Activated naive CD4-positive, alpha-beta T cell treated with anti-CD3 and anti-CD28 coated beads, Interleukin-2, amount 10 ng/mL, durations not matched to agents 7 days and 5 days (primary cell): ENCODE data around the gene NPAT.

Source experiments
- CTCF ChIA-PET: fragments of 350-600 bp; sonication (Branson Sonifier 250); formaldehyde crosslinking; loops from one replicate; lab custom pipeline; 2021; ENCODE audit warnings: antibody characterized with exemption; lab: Charles Lee
- DNase-seq: peaks from one replicate; pipeline ENCODE4 v3.0.0-alpha.2; 2020
- H3K27ac Mint-ChIP-seq: one replicate; pipeline ENCODE4 v1.8.0; 2021; ENCODE audit warnings: mild to moderate bottlenecking, moderate library complexity, mixed read lengths
- H3K27me3 Mint-ChIP-seq: one replicate; pipeline ENCODE4 v1.8.0; 2021; ENCODE audit warnings: mild to moderate bottlenecking, mixed read lengths
- H3K36me3 Mint-ChIP-seq: one replicate; pipeline ENCODE4 v1.8.0; 2021; ENCODE audit warnings: mixed read lengths
- H3K4me1 Mint-ChIP-seq: one replicate; pipeline ENCODE4 v1.8.0; 2021; ENCODE audit warnings: mixed read lengths
- H3K4me3 Mint-ChIP-seq: one replicate; pipeline ENCODE4 v1.8.0; 2021; ENCODE audit warnings: mild to moderate bottlenecking, moderate library complexity, mixed read lengths
- H3K9me3 Mint-ChIP-seq: one replicate; pipeline ENCODE4 v1.8.0; 2021; ENCODE audit warnings: mixed read lengths

NPAT gene

DNA sequence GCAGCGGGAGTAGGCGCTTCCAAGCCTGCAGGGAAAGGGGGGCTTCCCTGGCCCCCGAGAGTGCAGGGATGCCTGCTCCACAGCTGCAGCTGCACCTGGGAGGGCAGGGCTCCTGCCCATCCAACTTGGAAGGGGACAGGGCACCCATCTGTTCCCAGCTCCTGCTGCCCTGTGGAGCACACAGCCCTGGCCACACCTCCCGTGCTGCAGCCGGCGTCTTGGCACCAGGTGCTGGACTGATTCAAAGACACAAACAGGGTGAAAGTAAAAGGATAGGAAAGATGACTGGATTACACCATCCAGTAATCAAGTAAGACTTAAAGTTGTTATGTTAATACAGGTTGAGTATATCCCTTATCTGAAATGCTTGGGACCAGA, 14.8 kb downstream of the NPAT start:
- Mint-ChIP-seq H3K9me3 (peaks cover 35% of the 10 kb centered on the region), H3K36me3 (peaks cover 93% of the 10 kb centered on the region), H3K27me3 (no peaks in the 10 kb centered on the region), H3K4me1 (peaks cover 15% of the 10 kb centered on the region), H3K4me3 (no peak overlapping the region), H3K27ac (no peak overlapping the region)
- DNase-seq: no peak
- CTCF ChIA-PET: interaction anchor here (0.9 kb wide), 1 partner anchor 11 kb away, joined by 4 read pairs; no protein-coding TSS in a partner anchor

DNA sequence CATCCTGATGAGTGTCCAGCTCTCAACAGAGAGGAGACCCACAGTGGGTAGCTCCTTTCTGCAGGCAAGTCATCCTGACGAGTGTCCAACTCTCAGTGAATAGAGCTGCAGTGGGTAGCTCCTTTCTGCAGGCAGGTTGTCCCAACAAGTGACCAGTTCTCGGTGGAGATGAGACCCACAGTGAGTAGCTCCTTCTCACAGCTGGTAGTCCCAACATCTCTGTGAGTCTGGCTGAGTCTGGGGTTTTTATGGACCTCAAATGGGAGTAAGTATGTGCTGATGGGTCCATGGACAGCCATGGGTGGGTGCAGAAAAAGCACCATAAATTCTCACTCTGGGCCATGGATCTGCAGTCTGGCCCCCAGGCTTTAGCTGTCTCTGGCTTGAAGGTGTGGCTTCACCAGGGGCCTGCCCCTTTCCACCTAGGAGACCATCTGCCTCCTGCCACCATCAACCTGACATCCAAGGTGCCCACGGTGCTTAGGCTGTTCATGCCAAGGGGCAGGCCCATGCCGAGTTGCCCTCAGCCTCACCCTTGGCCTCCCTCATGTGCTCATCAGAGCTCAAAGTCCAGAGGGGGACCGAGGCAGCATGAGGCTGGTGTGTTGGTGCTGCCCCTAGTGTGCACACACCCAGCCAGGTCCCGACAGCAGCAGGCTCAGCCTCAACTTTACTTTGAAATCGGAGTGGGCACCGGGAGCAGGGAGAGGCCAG, 15.3 kb downstream of the NPAT start:
- Mint-ChIP-seq H3K9me3 (peaks cover 35% of the 10 kb centered on the region), H3K4me1 (peaks cover 11% of the 10 kb centered on the region), H3K36me3 (peaks cover 93% of the 10 kb centered on the region), H3K27me3 (no peaks in the 10 kb centered on the region), H3K4me3 (no peak overlapping the region), H3K27ac (no peak overlapping the region)
- CTCF ChIA-PET: interaction anchor here (0.9 to 1.1 kb wide), 3 partner anchors 8 to 13 kb away, joined by 3 to 4 read pairs (median 3); no protein-coding TSS in a partner anchor
- no peak for DNase-seq

DNA sequence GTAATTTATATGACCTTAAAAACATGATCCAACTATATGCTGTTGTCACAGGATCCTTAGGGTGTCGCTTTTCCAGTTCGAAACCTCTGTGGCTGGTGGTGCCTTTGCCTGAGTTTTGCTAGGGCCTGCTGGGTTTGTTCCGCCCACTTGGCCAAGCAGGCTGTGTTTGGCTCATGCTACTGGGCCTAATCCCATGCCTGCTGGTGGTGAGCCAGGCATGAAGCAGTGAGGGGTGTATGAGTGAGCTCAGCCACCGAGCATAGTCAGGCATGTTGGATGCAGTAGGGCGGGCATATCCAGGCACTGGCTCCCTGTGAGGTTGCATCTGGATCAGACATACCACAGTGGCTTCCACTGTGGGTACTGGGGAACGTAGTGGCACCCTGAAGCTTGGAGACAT, 16.3 kb downstream of the NPAT start:
- H3K4me1 Mint-ChIP-seq: peaks cover 10% of the 10 kb centered on the region

DNA sequence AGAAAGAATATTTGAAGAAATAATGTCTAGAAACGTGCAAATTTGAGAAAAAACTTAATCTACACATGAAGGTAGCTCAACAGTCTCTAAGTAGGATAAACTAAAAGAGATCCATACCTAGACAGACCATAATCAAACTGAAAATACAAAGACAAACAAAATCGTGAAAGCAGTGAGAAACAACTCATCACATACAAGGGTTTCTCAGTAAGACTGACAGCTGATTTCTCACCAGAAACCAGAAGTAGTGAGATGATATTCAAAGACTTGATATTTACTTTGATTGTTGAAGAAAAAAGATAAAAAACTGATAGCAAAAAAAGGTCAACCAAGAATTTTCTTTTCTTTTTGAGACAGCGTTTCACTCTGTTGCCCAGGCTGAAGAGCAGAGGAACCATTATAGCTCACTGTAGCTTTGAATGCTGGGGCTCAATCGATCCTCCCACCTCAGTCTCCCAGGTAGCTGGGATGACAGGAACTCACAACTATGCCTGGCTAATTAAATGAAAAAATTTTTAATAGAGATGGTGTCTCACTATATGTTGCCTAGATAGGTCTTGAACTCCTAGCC, 17.4 kb downstream of the NPAT start:
- CTCF ChIA-PET: interaction anchor here (1.0 kb wide), 1 partner anchor 10 kb away, joined by 3 read pairs; no protein-coding TSS in a partner anchor
- H3K4me3 Mint-ChIP-seq: no peak overlapping the region

More for the DNA sequence above, 16.3 kb downstream of the NPAT start:
- CTCF ChIA-PET: interaction anchor here (1.0 to 1.1 kb wide), 2 partner anchors 9 to 14 kb away, joined by 3 read pairs; no protein-coding TSS in a partner anchor
- H3K9me3 Mint-ChIP-seq: peaks cover 35% of the 10 kb centered on the region
- H3K4me3 Mint-ChIP-seq: no peak overlapping the region
- no peak for DNase-seq
- H3K27me3 Mint-ChIP-seq: no peaks in the 10 kb centered on the region
- H3K27ac Mint-ChIP-seq: no peak overlapping the region
- peaks cover 85% of the 10 kb centered on the region for H3K36me3 Mint-ChIP-seq

DNA sequence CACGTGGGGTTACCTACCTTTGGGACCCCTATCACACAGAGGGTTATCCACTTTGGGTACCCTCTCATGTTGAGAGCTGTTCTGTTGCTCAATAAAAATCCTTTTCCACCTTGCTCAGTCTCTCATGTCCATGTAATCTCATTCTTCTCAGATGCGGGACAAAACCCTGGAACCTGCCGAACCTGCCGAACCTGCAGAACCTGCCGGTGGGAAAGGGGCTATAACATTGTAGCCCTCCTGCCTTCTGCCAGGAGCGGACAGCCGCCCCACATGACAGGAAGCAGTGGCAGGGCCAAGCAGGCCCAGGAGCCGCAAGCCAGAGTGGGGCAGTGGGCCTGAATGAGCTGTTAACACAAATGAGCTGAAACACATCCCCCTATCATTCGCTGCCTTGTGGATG, 18.1 kb downstream of the NPAT start:
- Mint-ChIP-seq H3K4me3 (no peak overlapping the region), H3K27me3 (no peaks in the 10 kb centered on the region), H3K36me3 (peaks cover 78% of the 10 kb centered on the region), H3K4me1 (peaks cover 18% of the 10 kb centered on the region), H3K27ac (no peak overlapping the region), H3K9me3 (peaks cover 31% of the 10 kb centered on the region)
- no peak for DNase-seq
- CTCF ChIA-PET: interaction anchor here (1.0 kb wide), 1 partner anchor 11 kb away, joined by 3 read pairs; no protein-coding TSS in a partner anchor

More for the DNA sequence above, 17.4 kb downstream of the NPAT start:
- H3K9me3 Mint-ChIP-seq: peaks cover 31% of the 10 kb centered on the region
- DNase-seq: no peak
- peak overlapping the region; percentile 67 for H3K27ac Mint-ChIP-seq
- H3K27me3 Mint-ChIP-seq: no peaks in the 10 kb centered on the region
- H3K4me1 Mint-ChIP-seq: peaks cover 14% of the 10 kb centered on the region
- peaks cover 79% of the 10 kb centered on the region for H3K36me3 Mint-ChIP-seq

DNA sequence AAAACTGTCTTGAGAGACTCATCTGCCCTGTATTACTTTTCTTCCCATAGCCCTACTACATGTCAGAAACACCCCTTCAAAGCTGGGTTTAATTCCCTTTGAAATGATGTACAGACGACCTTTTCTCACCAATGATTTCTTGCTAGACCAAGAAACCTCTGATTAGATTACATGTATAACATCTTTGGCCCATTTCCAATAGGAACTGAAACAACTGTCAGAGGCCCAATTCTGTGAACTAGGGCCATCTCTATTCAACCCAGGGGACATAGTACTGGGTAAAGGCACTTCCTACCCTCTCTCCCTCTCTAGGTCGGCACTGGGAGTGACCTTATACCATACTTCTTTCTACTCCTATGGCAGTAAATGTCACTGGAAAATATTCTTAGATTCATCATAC, 19.4 kb downstream of the NPAT start:
- DNase-seq: no peak
- CTCF ChIA-PET: no interaction called here
- Mint-ChIP-seq H3K27me3 (no peaks in the 10 kb centered on the region), H3K27ac (no peak overlapping the region), H3K4me1 (peaks cover 26% of the 10 kb centered on the region), H3K36me3 (peaks cover 77% of the 10 kb centered on the region), H3K4me3 (no peak overlapping the region), H3K9me3 (peaks cover 26% of the 10 kb centered on the region)

DNA sequence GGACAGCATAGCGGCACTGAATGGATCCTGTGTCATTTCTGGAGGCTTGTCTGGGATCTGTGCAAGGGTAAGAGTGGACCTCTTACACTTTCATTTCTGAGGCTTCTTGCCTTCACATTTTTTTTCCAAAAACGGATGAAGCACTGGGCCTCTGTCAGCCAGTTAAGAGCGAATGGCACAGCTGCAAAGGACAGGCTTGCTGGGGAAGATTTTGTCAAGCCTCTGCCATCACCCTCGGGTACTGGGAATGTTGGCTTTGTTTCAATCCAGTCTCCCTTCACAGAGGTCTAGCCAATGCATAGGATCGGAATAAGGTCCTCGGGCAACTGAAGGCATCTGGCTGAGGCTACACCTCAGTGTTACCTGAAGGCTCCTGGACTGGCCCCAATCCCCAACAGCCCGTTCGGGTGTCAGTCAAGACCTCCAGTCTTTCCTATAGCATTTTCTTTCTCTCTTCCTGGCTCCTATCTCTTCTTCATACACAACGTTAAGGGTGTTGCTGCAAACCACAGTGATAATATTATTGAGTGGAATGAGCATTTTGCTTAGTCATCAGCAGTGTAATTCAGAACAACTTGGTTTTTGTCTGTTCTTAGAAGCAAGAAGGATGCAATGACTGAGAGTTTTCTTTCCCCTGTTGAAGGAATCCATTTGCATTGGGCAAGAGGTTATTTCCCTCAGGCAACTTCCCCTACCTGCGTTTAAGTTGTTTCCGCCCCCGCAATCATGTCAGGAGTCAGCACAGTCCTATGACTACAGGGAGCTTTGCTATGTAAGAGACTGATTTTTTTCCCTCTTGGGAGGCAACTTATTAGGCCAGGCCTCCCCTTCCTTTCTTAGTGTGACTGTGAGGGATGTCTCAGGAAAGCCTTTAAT, 22.8 kb downstream of the NPAT start:
- H3K9me3 Mint-ChIP-seq: peaks cover 8% of the 10 kb centered on the region
- CTCF ChIA-PET: no interaction called here
- peak; percentile 29 for DNase-seq
- H3K27me3 Mint-ChIP-seq: no peaks in the 10 kb centered on the region
- H3K4me1 Mint-ChIP-seq: peaks cover 36% of the 10 kb centered on the region
- peak overlapping the region; percentile 56 for H3K27ac Mint-ChIP-seq
- H3K36me3 Mint-ChIP-seq: peaks cover 71% of the 10 kb centered on the region
- H3K4me3 Mint-ChIP-seq: no peak overlapping the region

DNA sequence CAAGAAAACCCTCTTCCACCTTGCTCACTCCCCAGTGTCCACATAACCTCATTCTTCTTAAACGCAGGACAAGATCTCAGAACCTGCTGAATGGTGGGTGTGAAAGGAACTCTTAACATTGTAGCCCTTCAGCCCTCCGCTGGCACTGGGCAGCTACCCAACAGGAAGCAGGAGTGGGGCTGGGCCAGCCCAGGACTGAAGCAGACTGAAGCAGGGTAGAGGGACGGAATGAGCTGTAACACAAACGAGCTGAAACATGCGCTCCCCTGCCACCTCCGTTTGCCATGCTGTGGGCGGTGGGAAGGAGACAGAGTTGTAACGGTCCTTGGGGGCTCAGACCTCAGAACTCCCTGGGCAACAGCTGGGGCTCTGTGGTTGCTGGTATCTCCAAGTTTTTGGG, 23.6 kb downstream of the NPAT start:
- Mint-ChIP-seq H3K4me3 (no peak overlapping the region), H3K9me3 (peaks cover 2% of the 10 kb centered on the region), H3K4me1 (peaks cover 35% of the 10 kb centered on the region), H3K27ac (no peak overlapping the region), H3K27me3 (no peaks in the 10 kb centered on the region), H3K36me3 (peaks cover 64% of the 10 kb centered on the region)
- DNase-seq: no peak
- CTCF ChIA-PET: no interaction called here

DNA sequence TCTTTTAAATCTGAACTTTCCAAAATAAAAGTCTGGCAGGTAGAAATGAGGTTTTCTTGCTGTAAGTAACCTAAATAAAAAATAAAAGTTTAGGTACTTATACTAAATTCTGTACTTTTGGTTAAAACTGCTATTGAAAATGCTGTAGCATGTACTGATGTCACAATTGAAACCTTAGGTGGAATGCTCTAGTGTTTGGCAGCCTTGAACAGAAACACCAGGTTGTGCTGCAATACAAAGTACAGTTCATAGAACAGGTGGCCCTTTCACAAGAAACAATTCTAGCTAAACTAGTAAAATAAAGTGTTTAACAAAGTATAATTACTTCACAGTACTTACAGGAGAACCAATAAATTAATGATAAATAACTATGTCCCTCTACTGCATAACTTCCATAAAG, 25.1 kb downstream of the NPAT start:
- no peak overlapping the region for H3K27ac Mint-ChIP-seq
- no peaks in the 10 kb centered on the region for H3K9me3 Mint-ChIP-seq
- no peak overlapping the region for H3K4me3 Mint-ChIP-seq
- CTCF ChIA-PET: no interaction called here
- peaks cover 33% of the 10 kb centered on the region for H3K4me1 Mint-ChIP-seq
- DNase-seq: no peak
- H3K36me3 Mint-ChIP-seq: peaks cover 52% of the 10 kb centered on the region
- no peaks in the 10 kb centered on the region for H3K27me3 Mint-ChIP-seq

DNA sequence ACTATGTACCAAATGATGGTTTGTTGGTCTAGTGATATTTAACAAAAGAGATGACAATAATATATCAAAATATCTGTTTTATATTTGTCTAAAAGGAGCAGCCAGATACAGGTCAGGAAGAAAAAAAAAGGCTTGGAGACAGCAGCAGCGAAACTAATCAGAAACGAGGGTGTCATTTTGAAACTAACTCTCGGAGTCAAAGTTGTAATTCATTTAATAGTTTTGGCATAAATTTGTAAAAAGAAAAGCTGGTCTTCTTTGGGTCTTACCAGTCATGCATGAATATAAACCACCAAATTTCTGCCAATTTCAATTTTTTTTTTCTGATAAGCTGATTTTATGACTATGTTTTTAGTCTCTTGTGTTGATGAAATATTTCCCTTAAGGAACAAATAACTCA, 25.5 kb downstream of the NPAT start:
- Mint-ChIP-seq H3K9me3 (no peaks in the 10 kb centered on the region), H3K4me3 (no peak overlapping the region), H3K27ac (no peak overlapping the region), H3K36me3 (peaks cover 51% of the 10 kb centered on the region), H3K4me1 (peaks cover 33% of the 10 kb centered on the region), H3K27me3 (no peaks in the 10 kb centered on the region)
- CTCF ChIA-PET: no interaction called here
- no peak for DNase-seq

DNA sequence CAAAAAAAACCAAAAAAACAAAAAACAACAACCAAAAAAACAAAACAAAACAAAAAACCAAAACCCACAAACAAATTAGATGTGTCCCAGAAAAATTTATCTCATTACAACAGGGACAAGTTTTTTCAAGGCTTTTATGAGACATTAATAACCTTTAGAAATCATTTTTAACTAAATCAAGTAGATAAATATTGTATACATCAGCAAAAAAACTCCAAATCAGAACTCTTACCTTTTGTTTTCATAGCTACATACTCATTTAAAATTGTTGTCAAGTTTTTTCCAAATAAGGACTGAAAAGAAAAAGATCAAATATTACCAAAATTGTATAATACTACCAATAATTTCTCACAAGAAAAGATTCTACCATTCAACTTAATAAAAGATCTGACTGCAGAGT, 28.7 kb downstream of the NPAT start:
- H3K4me3 Mint-ChIP-seq: no peak overlapping the region

DNA sequence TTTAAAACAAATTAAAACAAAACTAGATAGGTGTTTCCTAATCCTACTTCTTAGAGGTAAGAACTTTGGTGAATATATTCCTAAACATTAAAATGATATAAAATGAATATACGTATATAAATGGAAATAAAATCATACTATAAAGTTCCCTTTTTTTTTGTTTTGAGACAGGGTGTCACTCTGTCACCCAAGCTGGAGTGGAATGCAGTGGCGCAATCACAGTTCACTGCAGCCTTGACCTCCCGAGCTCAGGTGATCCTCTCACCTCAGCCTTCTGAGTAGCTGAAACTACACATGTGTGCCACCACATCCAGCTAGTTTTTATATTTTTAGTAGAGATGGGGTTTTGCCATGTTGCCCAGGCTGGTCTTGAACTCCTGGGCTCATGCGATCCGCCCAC, 44.9 kb downstream of the NPAT start:
- no peaks in the 10 kb centered on the region for H3K9me3 Mint-ChIP-seq
- H3K27me3 Mint-ChIP-seq: no peaks in the 10 kb centered on the region
- H3K36me3 Mint-ChIP-seq: peaks cover 68% of the 10 kb centered on the region
- DNase-seq: no peak
- CTCF ChIA-PET: no interaction called here
- no peak overlapping the region for H3K4me3 Mint-ChIP-seq
- no peak overlapping the region for H3K27ac Mint-ChIP-seq
- no peaks in the 10 kb centered on the region for H3K4me1 Mint-ChIP-seq

More for the DNA sequence above, 28.7 kb downstream of the NPAT start:
- no peak for DNase-seq
- Mint-ChIP-seq H3K36me3 (peaks cover 53% of the 10 kb centered on the region), H3K4me1 (peaks cover 17% of the 10 kb centered on the region), H3K9me3 (no peaks in the 10 kb centered on the region), H3K27me3 (no peaks in the 10 kb centered on the region), H3K27ac (no peak overlapping the region)
- CTCF ChIA-PET: no interaction called here

DNA sequence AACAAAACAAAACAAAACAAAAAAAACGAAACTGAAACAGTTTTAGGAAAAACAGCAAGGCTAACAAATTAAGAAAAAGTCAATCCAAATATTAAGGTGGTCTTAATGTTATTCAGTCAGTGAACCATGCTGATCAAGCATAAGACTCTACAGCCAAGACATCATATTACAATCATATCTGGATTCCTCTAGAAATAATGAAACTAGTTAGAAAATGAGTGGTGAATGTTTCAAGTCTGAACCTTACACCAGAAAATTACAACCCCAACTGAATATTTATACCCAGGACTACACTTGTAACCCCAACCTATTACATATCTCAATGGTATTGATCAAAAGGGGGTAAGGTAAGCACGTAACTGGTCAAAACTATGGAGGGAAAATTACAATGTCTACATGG, 52.3 kb downstream of the NPAT start:
- Mint-ChIP-seq H3K4me1 (peaks cover 10% of the 10 kb centered on the region), H3K27me3 (no peaks in the 10 kb centered on the region), H3K9me3 (no peaks in the 10 kb centered on the region), H3K27ac (no peak overlapping the region), H3K36me3 (peaks cover 63% of the 10 kb centered on the region), H3K4me3 (no peak overlapping the region)
- DNase-seq: no peak
- CTCF ChIA-PET: interaction anchor here (0.6 kb wide), 1 partner anchor 36 kb away, joined by 3 read pairs; no protein-coding TSS in a partner anchor

DNA sequence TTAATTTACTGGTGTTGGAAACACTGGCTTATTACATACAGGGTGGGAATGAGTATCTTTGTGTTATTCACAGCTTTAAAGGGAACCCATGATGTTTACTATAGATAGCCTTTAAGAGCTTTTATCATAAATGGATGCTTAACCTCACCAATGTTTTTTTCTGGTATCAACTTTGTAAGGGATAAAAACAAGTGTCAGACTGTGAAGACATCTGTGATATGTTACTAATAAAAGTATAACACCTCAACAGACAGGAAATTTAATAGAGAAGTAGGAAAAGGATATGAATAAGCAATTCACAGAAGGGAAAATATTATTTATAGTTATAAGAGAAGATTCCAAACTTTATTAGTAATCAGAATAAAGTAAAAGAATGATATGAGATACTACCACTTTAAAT, 54.8 kb downstream of the NPAT start:
- CTCF ChIA-PET: no interaction called here
- Mint-ChIP-seq H3K27me3 (no peaks in the 10 kb centered on the region), H3K9me3 (no peaks in the 10 kb centered on the region), H3K4me1 (peaks cover 10% of the 10 kb centered on the region), H3K27ac (no peak overlapping the region), H3K36me3 (peaks cover 52% of the 10 kb centered on the region), H3K4me3 (no peak overlapping the region)
- DNase-seq: no peak
